PC-9 (cell line): Measurements from ENCODE around the gene PIP5K1A. TPM values are rescaled to one million over a fixed set of nuclear protein-coding genes. Genes with fewer than 3 reads are reported as not detected.

Experiments used
- BruUV-seq: library from RNA; stranded (reverse); fragments of 400-500 nt; replicated peaks from 2 replicates; lab custom pipeline; 2021; lab: Mats Ljungman, UMichigan
- CTCF ChIA-PET: fragments of 300-600 bp; sonication (Branson Sonifier 250); formaldehyde crosslinking; loops from one replicate; lab custom pipeline; 2022; ENCODE audit warnings: antibody characterized with exemption; lab: Charles Lee
- POLR2A ChIA-PET: fragments of 300-600 bp; sonication (Branson Sonifier 250); formaldehyde crosslinking; loops from one replicate; lab custom pipeline; 2022; ENCODE audit warnings: antibody characterized with exemption; ENCODE audit not compliant: unreplicated experiment; lab: Charles Lee
- DNase-seq, 2 experiments: peaks; one replicate each; pipeline versions ENCODE4 v3.0.0 to v3.0.0-alpha.2; 2015 to 2022; ENCODE audit warnings: mixed read lengths in 1 of 2
- H2AFZ ChIP-seq: fragments of 200-600 bp; sonication (generic); 2 replicates; pipeline ENCODE4 v1.8.1; 2017; ENCODE audit warnings: antibody characterized with exemption
- H3F3A ChIP-seq: fragments of 200-600 bp; sonication (generic); 2 replicates; pipeline ENCODE4 v1.8.1; 2017; ENCODE audit warnings: antibody characterized with exemption, mild to moderate bottlenecking, low read depth; ENCODE audit not compliant: insufficient read depth
- H3K27ac ChIP-seq: fragments of 200-600 bp; sonication (generic); 2 replicates; pipeline ENCODE4 v1.6.1; 2016; ENCODE audit warnings: mixed run types
- H3K27me3 ChIP-seq: fragments of 200-600 bp; sonication (generic); 2 replicates; pipeline ENCODE4 v1.6.1; 2016; ENCODE audit warnings: low read depth, mixed run types; ENCODE audit not compliant: insufficient read depth
- H3K36me3 ChIP-seq: fragments of 200-600 bp; sonication (generic); 2 replicates; pipeline ENCODE4 v1.6.1; 2016; ENCODE audit warnings: low read depth, mixed run types
- H3K4me1 ChIP-seq: fragments of 200-600 bp; sonication (generic); replicated peaks from 2 replicates; pipeline ENCODE4 v1.6.1; 2016; ENCODE audit warnings: mixed run types; ENCODE audit not compliant: insufficient read depth
- H3K4me2 ChIP-seq: fragments of 200-600 bp; sonication (generic); 2 replicates; pipeline ENCODE4 v1.6.1; 2017; ENCODE audit warnings: mixed run types
- H3K4me3 ChIP-seq: fragments of 200-600 bp; sonication (generic); 2 replicates; pipeline ENCODE4 v1.6.1; 2016; ENCODE audit warnings: mixed run types
- H3K79me2 ChIP-seq: fragments of 200-600 bp; sonication (generic); 2 replicates; pipeline ENCODE4 v1.6.1; 2017; ENCODE audit warnings: low read depth, mixed run types
- H3K9me2 ChIP-seq: fragments of 200-600 bp; sonication (generic); 2 replicates; pipeline ENCODE4 v1.8.1; 2017; ENCODE audit warnings: mild to moderate bottlenecking; ENCODE audit not compliant: insufficient read depth
- H3K9me3 ChIP-seq: fragments of 200-600 bp; sonication (generic); 2 replicates; pipeline ENCODE4 v1.8.1; 2016; ENCODE audit warnings: low read depth; ENCODE audit not compliant: insufficient read depth
- H4K20me1 ChIP-seq: fragments of 200-600 bp; sonication (generic); 2 replicates; pipeline ENCODE4 v1.8.1; 2017; ENCODE audit not compliant: insufficient read depth
- EZH2 ChIP-seq: fragments of 200-600 bp; sonication (generic); IDR thresholded peaks from 2 replicates; pipeline ENCODE4 v1.8.0; 2017; ENCODE audit warnings: antibody characterized with exemption, low read depth
- intact Hi-C: fragments of 100-400 bp; cut with micrococcal nuclease; formaldehyde crosslinking; loops from one replicate; pipeline ENCODE4 v1.10.0; 2022; ENCODE audit not compliant: unreplicated experiment
- total RNA-seq: library from RNA; stranded (reverse); gene quantifications from 2 replicates; pipeline ENCODE4 v1.2.3, GENCODE V29; 2021
- TF ChIP-seq, protein P1 (sequence below): fragments of 200-600 bp; sonication (generic); conservative IDR thresholded peaks from 2 replicates; pipeline ENCODE4 v1.6.1; 2017; ENCODE audit warnings: mixed run types, antibody characterized with exemption, mild to moderate bottlenecking, moderate library complexity

Gene PIP5K1A
- total RNA-seq, 1 experiment from 2014 or later = 69.7 TPM

DNA sequence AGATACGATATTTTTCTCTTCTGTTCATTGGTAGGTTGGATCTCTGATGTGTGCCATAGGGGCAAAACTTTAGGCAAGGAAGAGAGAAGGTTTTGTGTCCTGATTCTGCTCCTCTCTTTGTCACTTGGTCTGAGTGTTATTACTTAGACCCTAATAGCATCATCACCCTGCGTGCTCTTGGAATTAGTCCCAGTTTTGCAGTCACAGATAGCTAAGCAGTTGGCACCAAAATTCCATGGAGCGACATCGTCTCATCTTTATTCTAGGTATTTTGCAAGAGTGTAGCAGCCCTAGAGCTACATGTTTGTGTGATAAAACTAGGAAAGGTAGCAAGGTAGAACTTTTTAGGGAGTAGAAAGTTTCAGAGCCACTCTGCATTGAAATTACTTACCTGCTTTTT lies 23.8 kb downstream of the PIP5K1A start:
- BruUV-seq = no TSS peak
- DNase-seq = no peak
- intact Hi-C loops = no loop called here
- no peak overlapping the region for H3K4me2 ChIP-seq
- H3F3A ChIP-seq = peaks cover 14% of the 10 kb centered on the region; the same call in 1 of the 2 replicates
- ChIA-PET CTCF (no interaction called here), POLR2A (no interaction called here)
- H3K4me1 ChIP-seq = no peaks in the 10 kb centered on the region
- TF ChIP-seq EZH2 = no peak
- TF ChIP-seq, protein P1, sequence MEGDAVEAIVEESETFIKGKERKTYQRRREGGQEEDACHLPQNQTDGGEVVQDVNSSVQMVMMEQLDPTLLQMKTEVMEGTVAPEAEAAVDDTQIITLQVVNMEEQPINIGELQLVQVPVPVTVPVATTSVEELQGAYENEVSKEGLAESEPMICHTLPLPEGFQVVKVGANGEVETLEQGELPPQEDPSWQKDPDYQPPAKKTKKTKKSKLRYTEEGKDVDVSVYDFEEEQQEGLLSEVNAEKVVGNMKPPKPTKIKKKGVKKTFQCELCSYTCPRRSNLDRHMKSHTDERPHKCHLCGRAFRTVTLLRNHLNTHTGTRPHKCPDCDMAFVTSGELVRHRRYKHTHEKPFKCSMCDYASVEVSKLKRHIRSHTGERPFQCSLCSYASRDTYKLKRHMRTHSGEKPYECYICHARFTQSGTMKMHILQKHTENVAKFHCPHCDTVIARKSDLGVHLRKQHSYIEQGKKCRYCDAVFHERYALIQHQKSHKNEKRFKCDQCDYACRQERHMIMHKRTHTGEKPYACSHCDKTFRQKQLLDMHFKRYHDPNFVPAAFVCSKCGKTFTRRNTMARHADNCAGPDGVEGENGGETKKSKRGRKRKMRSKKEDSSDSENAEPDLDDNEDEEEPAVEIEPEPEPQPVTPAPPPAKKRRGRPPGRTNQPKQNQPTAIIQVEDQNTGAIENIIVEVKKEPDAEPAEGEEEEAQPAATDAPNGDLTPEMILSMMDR = no peak
- peaks cover 63% of the 10 kb centered on the region for H4K20me1 ChIP-seq
- H3K27ac ChIP-seq = no peak overlapping the region
- H3K9me3 ChIP-seq = no peaks in the 10 kb centered on the region
- H2AFZ ChIP-seq = no peak overlapping the region
- no peak overlapping the region for H3K4me3 ChIP-seq
- H3K27me3 ChIP-seq = no peaks in the 10 kb centered on the region
- H3K36me3 ChIP-seq = peaks cover 28% of the 10 kb centered on the region
- peaks cover 58% of the 10 kb centered on the region for H3K79me2 ChIP-seq
- no peaks in the 10 kb centered on the region for H3K9me2 ChIP-seq

DNA sequence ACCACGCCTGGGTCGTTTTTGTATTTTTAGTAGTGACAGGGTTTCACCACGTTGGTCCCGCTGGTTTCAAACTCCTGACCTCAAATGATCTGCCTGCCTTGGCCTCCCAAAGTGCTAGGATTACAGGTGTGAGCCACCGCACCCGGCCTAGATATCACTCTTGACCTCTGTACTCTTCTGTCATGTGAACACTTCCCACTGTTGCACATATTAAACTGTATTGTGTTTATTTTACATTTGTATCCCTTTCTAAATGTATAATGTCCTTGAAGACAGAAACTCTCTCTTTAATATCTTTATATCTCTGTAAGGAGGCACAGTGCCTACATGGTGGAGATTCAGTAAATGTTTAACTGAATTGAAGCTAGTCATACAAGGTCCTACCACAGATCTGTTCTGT lies 36.9 kb downstream of the PIP5K1A start:
- H3K4me2 ChIP-seq = no peak overlapping the region
- no peak overlapping the region for H3K27ac ChIP-seq
- peaks cover 2% of the 10 kb centered on the region; the same call in 1 of the 2 replicates for H3F3A ChIP-seq
- peaks cover 64% of the 10 kb centered on the region for H3K36me3 ChIP-seq
- no peaks in the 10 kb centered on the region for H3K9me2 ChIP-seq
- no peak overlapping the region for H3K4me3 ChIP-seq
- no peaks in the 10 kb centered on the region for H3K79me2 ChIP-seq
- POLR2A ChIA-PET = no interaction called here
- no peaks in the 10 kb centered on the region for H3K27me3 ChIP-seq
- CTCF ChIA-PET = no interaction called here
- no peak for DNase-seq
- no peaks in the 10 kb centered on the region for H3K9me3 ChIP-seq
- intact Hi-C loops = no loop called here
- TF ChIP-seq, protein P1 = no peak
- TF ChIP-seq EZH2 = no peak
- no peak overlapping the region for H2AFZ ChIP-seq
- H3K4me1 ChIP-seq = no peaks in the 10 kb centered on the region
- H4K20me1 ChIP-seq = no peaks in the 10 kb centered on the region; the same call in 1 of the 2 replicates
- BruUV-seq = no TSS peak

DNA sequence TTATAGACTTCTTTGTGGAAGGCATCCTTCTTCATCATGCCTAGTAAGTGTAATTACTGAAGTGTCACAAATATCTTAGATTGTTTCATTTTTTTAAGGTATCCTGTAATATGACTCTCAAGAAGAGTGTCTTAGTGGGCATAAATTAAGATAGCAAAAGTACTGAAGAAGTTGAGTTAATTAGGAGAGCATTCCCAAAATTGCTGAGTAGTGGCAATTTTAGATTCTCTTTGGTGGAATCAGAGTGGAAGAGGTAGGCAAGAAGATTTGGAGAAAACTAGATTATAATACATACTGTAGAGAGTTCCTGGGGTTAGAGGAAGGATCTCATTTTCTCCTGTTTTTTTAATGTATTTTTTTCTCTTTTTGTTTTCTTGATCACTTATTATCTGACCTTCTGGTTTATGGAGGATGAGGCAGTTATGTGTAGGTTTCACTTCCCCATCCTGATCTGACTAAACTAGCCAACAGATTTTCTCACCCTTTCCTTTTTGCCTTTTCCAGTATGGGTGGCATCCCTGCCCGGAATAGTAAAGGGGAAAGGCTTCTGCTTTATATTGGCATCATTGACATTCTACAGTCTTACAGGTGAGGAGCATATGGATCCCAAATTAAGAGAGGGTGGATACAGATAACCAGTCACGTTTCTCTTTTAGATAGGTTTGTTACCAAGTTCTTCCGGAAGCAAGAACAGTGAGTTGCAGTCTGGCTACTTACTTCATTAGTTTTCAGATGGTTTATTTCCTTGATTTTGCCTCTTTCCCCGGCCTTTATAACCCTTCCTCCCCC lies 39.5 kb downstream of the PIP5K1A start:
- no peak overlapping the region for H3K27ac ChIP-seq
- no peak overlapping the region for H3K4me3 ChIP-seq
- peaks cover 63% of the 10 kb centered on the region for H3K36me3 ChIP-seq
- no peak for TF ChIP-seq EZH2
- TF ChIP-seq, protein P1 = no peak
- H3K27me3 ChIP-seq = no peaks in the 10 kb centered on the region
- intact Hi-C loops = no loop called here
- POLR2A ChIA-PET = no interaction called here
- BruUV-seq = no TSS peak
- no peak overlapping the region for H3K4me2 ChIP-seq
- no peak for DNase-seq
- no peaks in the 10 kb centered on the region for H3K9me2 ChIP-seq
- H3K9me3 ChIP-seq = no peaks in the 10 kb centered on the region
- no peaks in the 10 kb centered on the region for H3K4me1 ChIP-seq
- no peaks in the 10 kb centered on the region for H3K79me2 ChIP-seq
- no peaks in the 10 kb centered on the region; the same call in 1 of the 2 replicates for H4K20me1 ChIP-seq
- no peak overlapping the region for H2AFZ ChIP-seq
- H3F3A ChIP-seq = peaks cover 9% of the 10 kb centered on the region; the same call in 1 of the 2 replicates
- CTCF ChIA-PET = no interaction called here
